GM12891 (cell line): Measurements from ENCODE around the gene PLET1.

Experiments
- POLR2A ChIP-seq: IDR thresholded peaks from 2 replicates; pipeline ENCODE4 v1.6.1; 2011; ENCODE audit warnings: low read depth, low read length, control low read depth
- SPI1 ChIP-seq: IDR thresholded peaks from 2 replicates; pipeline ENCODE4 v1.6.1; 2011; ENCODE audit warnings: low read depth, low read length, control low read depth
- TAF1 ChIP-seq: IDR thresholded peaks from 2 replicates; pipeline ENCODE4 v1.6.1; 2011; ENCODE audit warnings: low read depth, low read length, control low read depth

- no peak for TF ChIP-seq POLR2A
- no peak for TF ChIP-seq TAF1
- TF ChIP-seq SPI1, result no peak
These were observed 49.1 kb downstream of the PLET1 start for GRCh38 chr11:112211536-112211935.
